ENCODE measurements around the gene ARHGAP1. TPM values are rescaled to one million over a fixed set of nuclear protein-coding genes. Genes with fewer than 3 reads are reported as not detected.
"Not testable (repeated sequence)": the region's sequence is repeated elsewhere in the genome, so short reads cannot be mapped to it uniquely, and the experiment has no call there.

The ARHGAP1 gene
- total RNA-seq, 1 experiment from 2014 or later, result 8.6 TPM

DNA sequence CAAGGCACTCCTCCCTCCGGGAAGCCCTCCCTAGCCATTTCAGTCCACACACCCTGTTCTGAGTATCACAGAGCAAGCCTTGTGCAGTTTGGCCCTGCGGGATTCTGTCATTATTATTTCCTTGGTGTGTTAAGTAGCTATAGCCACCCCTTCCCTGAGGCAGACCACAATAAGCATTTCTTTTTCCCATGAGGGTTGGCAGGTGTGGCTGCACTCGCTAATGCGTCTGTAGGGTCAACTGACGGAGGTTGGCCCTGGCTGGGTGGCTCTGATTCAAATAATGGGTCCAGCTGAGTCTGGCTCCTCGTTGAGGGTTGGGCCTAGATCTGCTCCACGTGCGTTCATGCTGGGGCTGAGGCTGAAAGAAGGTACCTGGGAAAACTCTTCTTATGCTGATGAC lies 23.7 kb upstream of the ARHGAP1 start:
- no peak for DNase-seq (ENCODE audit: extremely low read depth, low read depth)

DNA sequence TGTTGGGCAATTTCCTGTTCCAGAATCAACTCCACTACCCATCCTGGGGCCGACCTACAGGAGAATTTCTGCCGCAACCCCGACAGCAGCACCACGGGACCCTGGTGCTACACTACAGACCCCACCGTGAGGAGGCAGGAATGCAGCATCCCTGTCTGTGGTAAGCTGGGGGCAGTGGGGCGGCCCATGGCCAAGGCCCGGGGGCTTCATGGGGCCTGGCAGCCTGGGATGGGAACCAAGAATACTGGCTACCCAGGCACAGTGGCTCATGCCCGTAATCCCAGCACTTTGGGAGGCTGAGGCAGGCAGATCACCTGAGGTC lies 22.9 kb upstream of the ARHGAP1 start:
- DNase-seq (ENCODE audit: extremely low read depth, low read depth), result no peak

DNA sequence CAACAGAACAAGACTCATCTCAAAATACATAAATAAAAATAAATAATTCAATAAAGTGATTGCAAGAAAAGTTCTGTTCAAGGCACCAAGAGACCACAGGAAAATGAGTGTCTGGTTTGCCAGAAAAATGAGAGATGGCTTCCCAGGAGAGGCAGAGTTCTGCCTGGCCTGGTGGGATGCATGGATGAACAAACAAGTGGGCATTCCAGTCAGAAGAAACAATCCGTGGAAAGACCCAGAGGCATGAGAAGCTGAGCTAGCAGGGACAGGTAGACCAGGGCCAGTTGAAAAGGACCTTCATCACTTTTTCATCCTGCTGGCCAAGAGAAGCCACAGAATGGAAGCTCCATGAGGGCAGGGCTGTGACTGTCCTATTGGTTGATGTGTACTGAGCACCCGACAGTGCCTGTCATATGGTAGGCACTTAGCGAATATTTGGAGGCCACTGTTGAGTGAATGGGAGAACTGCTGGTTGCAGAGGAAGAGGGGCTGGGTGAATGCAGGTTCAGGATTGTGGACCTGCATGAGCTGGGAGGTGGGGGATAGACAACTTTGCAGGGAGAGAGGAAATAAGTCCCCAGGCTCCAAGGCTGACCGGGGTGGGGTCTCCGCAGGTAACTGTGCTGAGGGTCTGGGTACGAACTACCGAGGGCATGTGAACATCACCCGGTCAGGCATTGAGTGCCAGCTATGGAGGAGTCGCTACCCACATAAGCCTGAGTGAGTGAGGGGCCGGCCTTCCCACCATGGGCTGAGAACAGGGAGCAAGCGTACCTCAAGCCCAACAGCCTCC lies 22.3 kb upstream of the ARHGAP1 start:
- no peak for DNase-seq (ENCODE audit: extremely low read depth, low read depth)

DNA sequence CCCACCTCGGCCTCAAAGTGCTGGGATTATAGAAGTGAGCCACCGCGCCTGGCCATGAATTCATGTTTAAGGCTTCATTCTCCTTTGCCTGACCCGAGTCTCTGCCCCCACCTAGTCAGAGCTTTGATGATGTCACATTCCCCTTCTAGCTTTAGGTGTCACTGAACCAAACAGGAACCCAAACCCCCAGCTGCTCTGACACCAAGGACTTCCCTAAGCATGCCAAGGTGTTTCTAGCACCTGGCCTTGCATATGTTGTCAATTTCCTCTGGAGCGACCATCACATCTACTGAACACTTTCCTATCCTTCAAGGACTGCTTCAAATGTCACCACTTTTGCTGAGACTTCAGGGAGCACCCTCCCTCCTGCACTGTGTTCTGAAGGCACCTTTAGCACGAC lies 20.9 kb upstream of the ARHGAP1 start:
- DNase-seq (ENCODE audit: extremely low read depth, low read depth), result no peak

DNA sequence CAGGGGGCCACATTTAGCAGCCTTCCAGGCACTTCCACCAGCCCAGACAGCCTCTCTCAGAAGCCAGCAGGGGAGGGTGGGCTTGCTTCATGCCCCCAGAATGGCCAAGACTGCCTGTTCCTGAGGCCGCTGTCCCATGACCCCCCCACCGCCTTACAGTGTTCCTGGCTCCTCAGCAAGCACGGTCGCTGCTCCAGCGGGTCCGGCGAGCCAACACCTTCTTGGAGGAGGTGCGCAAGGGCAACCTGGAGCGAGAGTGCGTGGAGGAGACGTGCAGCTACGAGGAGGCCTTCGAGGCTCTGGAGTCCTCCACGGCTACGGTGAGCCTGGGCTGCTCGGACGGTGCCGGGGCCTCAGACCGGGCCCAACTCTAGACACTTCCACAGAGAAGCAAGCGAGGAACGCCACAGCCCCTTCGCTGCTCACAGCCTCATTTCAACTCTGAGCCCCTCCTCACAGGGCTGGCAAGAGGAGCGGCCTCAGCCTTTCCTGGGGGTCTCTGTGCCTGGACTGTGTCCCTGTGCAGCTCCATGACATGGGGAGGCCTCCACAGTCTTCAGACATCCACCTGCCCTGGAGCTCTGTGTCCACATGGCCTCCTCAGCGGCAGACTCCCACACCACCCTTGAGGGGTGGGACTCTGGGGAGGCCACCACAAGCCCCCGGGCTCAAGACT lies 19.3 kb upstream of the ARHGAP1 start:
- no peak for DNase-seq (ENCODE audit: extremely low read depth, low read depth)

DNA sequence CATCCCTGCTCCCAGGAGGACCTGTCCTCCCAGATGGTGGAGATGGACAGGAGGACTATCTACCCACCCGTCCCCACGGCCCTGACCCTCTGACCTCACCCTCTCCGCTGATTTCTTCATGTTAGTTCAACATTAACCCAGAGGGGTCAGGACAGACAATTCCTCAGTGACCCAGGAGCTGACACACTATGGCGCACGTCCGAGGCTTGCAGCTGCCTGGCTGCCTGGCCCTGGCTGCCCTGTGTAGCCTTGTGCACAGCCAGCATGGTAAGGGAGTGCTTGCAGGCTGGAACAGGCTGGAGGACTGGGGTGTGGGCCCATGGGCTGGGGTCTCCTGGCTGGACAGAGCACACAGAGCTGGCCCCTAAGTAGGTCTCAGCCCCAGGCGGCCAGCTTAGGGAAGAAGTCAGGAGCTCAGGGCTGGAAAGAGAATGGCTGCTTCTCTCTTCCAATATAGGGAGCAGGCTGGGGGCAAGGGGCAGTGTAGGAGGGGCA lies 18.7 kb upstream of the ARHGAP1 start, which contains the start of gene F2:
F2 (plus strand) TSS at position 166 of the 495 bp plus-strand sequence; CDS start at position 189, 23 bp downstream.
- no peak for DNase-seq (ENCODE audit: extremely low read depth, low read depth)

DNA sequence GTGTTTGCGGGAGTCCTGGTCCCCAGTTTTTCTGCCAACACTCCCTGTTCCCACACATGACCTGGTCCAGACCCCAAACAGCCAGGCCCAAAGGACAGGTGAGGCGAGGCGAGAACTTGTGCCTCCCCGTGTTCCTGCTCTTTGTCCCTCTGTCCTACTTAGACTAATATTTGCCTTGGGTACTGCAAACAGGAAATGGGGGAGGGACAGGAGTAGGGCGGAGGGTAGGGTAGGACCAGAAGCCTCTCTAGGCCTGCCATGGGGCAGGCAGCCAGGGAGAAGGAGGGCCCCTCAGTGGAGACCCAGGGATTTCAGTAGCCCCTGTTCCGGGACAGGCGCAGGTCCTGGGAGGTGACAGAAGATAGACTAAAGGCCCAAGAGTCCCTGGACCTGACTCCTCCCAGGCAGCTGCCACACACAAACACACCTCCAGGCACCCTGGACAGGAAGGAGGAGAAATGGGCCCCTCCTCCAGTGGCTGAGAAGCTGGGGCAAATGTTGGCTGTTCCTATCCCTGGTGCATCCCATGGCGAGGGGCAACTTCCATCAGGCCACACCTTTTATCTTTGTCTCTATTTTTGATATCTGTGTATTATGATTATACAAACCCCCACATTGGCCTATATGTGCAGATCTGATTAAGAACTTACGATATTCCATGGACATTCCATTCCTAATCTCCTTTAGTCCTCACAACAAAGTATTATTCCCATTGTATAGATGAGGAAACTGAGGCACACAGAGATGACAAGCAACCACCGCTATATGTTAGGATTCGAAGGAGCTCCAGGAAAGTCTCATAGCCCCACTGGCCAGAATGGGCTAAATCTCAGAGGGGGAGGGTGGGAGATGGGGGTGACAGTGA lies 18.0 kb upstream of the ARHGAP1 start:
- DNase-seq (ENCODE audit: extremely low read depth, low read depth), result no peak

DNA sequence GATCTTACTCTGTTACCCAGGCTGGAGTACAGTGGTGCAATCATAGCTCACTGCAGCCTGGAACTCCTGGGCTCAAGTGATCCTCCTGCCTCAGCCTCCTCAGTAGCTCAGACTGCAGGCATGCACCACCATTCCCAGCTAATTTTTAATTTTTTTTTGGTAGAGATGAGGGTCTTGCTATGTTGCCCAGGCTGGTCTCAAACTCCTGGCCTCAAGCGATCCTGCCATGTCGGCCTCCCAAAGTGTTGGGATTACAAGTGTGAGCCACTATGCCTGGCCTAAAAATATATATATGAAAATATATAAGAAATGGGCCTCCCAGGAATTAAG lies 17.4 kb upstream of the ARHGAP1 start:
- not testable (repeated sequence) for DNase-seq (ENCODE audit: extremely low read depth, low read depth)

DNA sequence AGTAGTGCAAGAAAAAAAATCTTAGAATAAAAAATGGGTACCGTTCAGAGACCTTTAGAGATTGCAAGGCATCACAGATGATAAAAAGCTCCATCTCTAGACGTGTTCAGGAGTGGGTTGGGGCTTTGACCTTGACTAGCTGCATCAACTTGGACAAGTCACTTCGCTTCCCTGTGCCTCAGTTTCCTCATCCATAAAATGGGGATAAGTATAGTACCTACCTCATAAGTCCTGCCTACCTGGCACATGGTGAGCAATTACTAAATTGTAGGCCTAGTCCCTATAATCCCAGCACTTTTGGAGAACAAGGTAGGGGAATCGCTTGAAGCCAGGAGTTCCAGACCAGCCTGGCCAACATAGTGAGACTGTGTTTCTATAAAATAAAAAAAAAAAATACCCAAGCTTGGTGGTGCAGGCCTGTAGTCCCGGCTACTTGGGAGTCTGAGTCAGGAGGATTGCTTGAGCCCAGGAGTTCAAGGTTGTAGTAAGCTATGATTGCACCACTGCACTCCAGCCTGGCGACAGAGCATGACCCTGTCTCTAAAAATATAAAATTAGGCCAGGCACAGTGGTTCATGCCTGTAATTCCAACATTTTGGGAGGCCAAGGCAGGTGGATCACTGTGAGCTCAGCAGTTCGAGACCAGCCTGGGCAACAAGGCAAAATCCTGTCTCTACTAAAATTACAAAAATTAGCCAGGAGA lies 12.6 kb upstream of the ARHGAP1 start:
- no peak for DNase-seq (ENCODE audit: extremely low read depth, low read depth)

DNA sequence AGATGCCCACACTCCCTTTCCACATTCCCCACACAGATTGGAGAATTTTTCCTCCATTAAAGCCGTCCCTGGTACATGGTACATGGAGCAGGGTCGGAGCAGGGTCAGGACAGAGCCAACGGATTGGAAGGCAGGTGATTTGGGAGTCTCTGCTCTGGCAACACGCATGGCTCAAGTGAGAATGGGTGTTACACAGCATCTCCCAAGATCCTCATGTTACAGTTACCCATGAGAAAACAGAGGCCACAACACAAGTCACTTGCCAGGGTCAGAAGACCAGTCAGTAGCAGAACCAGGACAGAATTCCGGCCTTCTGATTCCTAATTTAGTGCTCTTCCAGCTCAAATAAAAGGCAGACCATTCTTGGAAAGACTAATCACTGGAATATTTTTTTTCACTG lies 10.9 kb upstream of the ARHGAP1 start:
- DNase-seq (ENCODE audit: extremely low read depth, low read depth), result no peak

DNA sequence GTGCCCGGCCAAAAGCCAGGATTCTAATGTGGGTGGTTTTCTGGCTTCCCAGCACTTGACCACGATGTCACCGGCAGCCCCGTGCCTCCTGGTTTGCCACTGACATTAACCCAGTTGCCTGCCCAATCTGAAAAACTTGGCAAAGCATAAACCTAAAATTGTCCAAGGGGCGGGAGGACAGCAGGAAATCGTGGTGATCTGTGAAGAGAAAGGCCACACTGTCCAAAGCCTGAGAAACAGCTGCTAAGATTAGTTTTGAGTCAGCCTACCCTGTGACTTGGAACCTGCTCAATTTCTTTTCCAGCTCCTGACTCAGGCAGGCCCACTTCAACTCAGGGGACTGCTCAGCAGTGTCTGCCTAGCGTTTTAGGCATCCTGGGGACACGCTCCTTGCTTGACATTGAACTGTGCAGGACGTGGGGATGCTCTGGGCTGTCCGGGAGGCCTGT lies 10.4 kb upstream of the ARHGAP1 start:
- no peak for DNase-seq (ENCODE audit: extremely low read depth, low read depth)

DNA sequence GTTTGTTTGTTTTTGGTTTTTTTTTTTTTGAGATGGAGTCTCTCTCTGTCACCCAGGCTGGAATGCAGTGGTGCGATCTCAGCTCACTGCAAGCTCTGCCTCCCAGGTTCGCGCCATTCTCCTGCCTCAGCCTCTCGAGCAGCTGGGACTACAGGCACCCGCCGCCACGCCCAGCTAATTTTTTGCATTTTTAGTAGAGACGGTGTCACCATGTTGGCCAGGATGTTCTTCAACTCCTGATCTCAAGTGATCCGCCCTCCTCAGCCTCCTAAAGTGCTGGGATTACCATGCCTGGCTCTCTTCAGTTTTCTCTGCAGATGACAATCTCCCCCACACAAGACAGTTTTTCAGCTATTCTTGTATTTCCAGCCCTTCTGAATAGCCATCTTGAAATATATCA lies 8.9 kb upstream of the ARHGAP1 start:
- not testable (repeated sequence) for DNase-seq (ENCODE audit: extremely low read depth, low read depth)

DNA sequence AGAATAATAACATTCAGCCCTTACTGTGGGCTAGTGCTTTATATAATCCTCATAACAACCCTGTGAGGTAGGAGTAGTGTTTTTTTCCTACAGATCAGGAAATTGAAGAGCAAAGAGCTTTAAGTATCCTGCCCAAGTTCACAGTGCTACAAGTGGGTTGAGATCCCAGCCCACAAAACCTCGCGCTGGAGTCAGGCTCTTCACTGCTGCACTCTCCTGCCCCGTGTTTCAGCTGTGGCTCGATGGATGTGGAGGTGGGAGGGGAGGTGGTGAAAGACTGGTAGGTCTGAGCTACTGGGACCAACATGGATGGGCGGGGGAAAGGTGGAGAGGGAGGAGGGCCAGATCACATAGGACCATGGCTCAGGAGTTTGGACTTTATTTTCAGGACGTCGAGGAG lies 6.5 kb upstream of the ARHGAP1 start:
- no peak for DNase-seq (ENCODE audit: extremely low read depth, low read depth)

DNA sequence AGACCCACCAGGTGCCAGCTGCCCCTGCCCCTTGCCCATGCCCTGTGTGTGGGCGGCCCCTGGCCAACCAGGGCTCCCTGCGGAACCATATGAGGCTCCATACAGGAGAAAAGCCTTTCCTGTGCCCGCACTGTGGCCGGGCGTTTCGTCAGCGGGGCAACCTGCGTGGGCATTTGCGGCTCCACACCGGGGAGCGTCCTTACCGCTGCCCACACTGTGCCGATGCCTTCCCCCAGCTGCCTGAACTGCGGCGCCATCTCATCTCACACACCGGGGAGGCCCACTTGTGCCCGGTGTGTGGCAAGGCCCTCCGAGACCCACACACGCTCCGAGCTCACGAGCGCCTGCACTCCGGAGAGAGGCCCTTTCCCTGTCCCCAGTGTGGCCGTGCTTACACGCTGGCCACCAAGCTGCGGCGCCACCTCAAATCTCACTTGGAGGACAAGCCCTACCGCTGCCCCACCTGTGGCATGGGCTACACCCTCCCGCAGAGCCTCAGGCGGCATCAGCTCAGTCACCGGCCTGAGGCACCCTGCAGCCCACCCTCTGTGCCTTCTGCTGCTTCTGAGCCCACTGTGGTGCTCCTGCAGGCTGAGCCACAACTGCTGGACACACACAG lies 4.8 kb upstream of the ARHGAP1 start:
- no peak for DNase-seq (ENCODE audit: extremely low read depth, low read depth)

DNA sequence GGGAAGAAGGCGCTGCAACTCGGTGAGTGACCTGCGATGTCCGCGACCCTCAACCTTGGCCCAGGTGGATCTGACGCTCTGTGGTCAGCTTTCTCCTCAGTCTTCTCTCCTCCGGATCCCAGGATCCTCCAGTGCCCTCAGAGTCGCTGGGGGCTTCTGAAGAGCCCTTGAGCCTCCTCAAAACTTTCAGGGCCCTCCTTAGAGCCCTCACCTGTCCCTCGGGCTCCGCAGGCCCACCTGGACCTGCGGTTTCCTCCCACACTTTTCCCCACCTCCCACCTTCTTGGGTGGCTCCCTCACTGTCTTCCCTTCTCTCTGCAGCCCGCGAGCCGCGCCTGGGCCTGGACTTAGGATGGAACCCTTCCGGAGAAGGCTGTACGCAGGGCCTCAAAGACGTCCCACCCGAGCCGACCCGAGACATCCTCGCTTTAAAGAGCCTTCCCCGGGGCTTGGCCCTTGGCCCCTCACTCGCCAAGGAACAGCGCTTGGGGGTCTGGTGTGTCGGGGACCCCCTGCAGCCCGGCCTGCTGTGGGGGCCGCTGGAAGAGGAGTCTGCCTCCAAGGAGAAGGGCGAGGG lies 747 bp upstream of the ARHGAP1 start:
- DNase-seq (ENCODE audit: extremely low read depth, low read depth), result no peak

DNA sequence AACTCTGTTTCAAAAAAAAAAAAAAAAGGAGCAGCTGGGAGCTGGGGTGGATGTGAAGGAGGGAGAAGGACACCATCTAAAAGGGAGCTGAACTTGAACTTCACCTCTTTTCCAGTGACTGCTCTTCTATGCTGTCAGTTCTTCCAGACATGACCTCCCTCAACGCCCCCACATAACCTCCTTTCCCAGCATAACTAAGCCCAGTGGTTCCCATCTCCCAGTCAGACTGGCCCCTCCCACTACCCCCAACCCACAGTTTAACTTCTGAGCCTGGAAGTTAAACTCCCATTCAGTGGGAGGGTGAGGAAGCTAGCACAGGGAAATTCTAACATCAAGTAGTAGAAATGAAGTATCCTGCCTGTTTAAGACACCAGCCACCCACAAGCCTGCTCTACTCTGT lies 1.8 kb downstream of the ARHGAP1 start:
- DNase-seq (ENCODE audit: extremely low read depth, low read depth), result no peak

DNA sequence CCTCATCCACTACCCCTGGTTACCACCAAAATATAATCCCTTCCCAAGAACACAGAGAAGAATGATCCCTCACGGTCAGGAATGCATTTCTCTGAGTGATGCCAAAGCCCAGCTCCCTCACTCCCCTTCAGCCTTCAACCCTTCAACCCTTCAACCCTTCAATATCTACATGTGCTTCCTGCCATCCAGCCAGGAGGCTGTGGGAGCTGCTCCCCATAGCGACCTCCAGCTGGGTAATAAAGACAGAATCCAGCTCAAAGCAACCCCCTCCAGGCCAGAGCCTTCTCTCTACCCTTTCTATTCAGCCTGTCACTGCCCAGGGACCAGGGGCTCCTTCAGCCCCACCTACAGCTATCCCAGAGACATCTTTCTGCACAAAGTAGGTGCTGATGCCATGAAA lies 2.7 kb downstream of the ARHGAP1 start:
- no peak for DNase-seq (ENCODE audit: extremely low read depth, low read depth)

DNA sequence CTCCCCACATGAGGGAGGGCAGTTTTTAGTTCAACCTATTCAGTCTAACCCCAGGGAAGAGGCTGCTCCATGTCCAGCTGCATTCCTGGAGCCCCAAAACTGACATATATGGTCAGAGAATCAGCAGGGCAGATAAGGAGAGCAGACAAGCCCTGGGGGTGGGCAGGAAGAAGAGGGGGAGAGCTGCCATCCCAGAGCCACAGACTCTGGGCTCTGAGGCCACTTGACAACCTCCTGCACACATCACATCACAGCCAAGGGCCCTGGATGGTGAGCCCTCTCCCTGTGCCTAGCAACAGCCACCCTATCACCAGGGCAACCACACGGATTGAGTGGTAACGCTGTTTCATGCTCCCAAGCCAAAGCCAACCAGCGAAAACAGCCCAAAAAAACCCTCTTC lies 3.1 kb downstream of the ARHGAP1 start:
- DNase-seq (ENCODE audit: extremely low read depth, low read depth), result no peak

DNA sequence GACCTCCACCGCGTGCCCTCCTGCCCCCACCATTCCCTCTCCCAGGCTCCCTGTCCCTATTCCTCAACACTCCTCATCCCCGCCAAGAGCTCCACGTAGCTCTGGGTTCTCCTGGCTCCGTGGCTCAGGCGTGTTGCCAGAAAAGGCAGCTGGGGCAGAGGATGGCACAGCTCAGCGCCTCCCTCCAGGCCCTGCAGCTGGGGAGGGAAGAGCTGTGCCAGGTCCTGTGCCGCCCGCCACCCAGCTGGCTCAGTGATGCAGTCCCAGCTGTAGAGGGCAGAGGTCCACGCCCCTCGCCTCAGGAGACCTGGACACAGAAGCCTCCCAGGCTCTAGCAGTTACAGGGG lies 4.2 kb downstream of the ARHGAP1 start:
- DNase-seq (ENCODE audit: extremely low read depth, low read depth), result no peak
